Cardiac muscle cell (in vitro differentiated cells and primary cell): ENCODE results near the gene PTCSC3. TPM values are rescaled to one million over a fixed set of nuclear protein-coding genes. Genes with fewer than 3 reads are reported as not detected.

Experiments used
- DNase-seq, 2 donors: peaks; one replicate each; pipeline versions ENCODE4 v3.0.0 to v3.0.0-alpha.2; 2010 to 2017; ENCODE audit warnings: low read depth in 1 of 2, low spot score in 1 of 2
- H3K27ac ChIP-seq: fragments of 200-600 bp; sonication (generic); 2 replicates; pipeline ENCODE4 v1.5.1; 2016
- H3K27me3 ChIP-seq: fragments of 200-600 bp; sonication (generic); 2 replicates; pipeline ENCODE4 v1.6.0; 2016; ENCODE audit warnings: control low read depth
- H3K36me3 ChIP-seq: fragments of 200-600 bp; sonication (generic); 2 replicates; pipeline ENCODE4 v1.5.1; 2016; ENCODE audit warnings: control low read depth
- H3K4me1 ChIP-seq: fragments of 200-600 bp; sonication (generic); 2 replicates; pipeline ENCODE4 v1.8.1; 2017; ENCODE audit warnings: low read depth, mild to moderate bottlenecking, mixed run types
- H3K4me3 ChIP-seq: fragments of 200-600 bp; sonication (generic); 2 replicates; pipeline ENCODE4 v1.5.1; 2016; ENCODE audit warnings: mild to moderate bottlenecking
- H3K9me3 ChIP-seq: fragments of 200-600 bp; sonication (generic); 2 replicates; pipeline ENCODE4 v1.5.1; 2017; ENCODE audit warnings: low read depth, mild to moderate bottlenecking, control low read depth
- CTCF ChIP-seq: IDR thresholded peaks from 2 replicates; pipeline ENCODE4 v1.5.1; 2012; ENCODE audit warnings: low read depth, mild to moderate bottlenecking, low read length
- polyA plus RNA-seq: library from polyadenylated mRNA; unstranded; fragments of >200 nt; fragmentation: Nextera tagmentation; extraction: Ambion mirVana; gene quantifications from 2 replicates; pipeline ENCODE4 v1.2.1, GENCODE V29; 2016
- total RNA-seq: library from RNA; depleted of rRNA; stranded (reverse); fragments of >200 nt; gene quantifications from 2 replicates; pipeline ENCODE4 v1.2.3, GENCODE V29; 2016

The PTCSC3 gene
- total and polyA plus RNA-seq, 2 experiments from 2014 or later = not detected

GRCh38 chr14:36099619-36100018 is 76.9 kb downstream of the PTCSC3 start:
- Histone ChIP-seq H3K9me3 (no peaks in the 10 kb centered on the region), H3K4me3 (no peak overlapping the region), H3K27me3 (peaks cover 12% of the 10 kb centered on the region), H3K27ac (no peak overlapping the region), H3K4me1 (no peaks in the 10 kb centered on the region), H3K36me3 (no peaks in the 10 kb centered on the region)
- no peak for TF ChIP-seq CTCF
- no peak for DNase-seq

- Histone ChIP-seq H3K27me3 (peaks cover 4% of the 10 kb centered on the region), H3K36me3 (no peaks in the 10 kb centered on the region), H3K4me3 (no peak overlapping the region), H3K9me3 (no peaks in the 10 kb centered on the region), H3K27ac (no peak overlapping the region), H3K4me1 (no peaks in the 10 kb centered on the region)
- no peak for TF ChIP-seq CTCF
- no peak for DNase-seq
These were observed 79.2 kb downstream of the PTCSC3 start for GRCh38 chr14:36097356-36097755.

- TF ChIP-seq CTCF = no peak
- H3K4me1 ChIP-seq = no peaks in the 10 kb centered on the region
- no peaks in the 10 kb centered on the region for H3K36me3 ChIP-seq
- no peak overlapping the region for H3K27ac ChIP-seq
- no peak overlapping the region for H3K4me3 ChIP-seq
- no peak for DNase-seq
- H3K27me3 ChIP-seq = no peaks in the 10 kb centered on the region
- no peaks in the 10 kb centered on the region for H3K9me3 ChIP-seq
These were observed 80.4 kb downstream of the PTCSC3 start for GRCh38 chr14:36096090-36096489.

GRCh38 chr14:36094963-36095362 is 81.6 kb downstream of the PTCSC3 start:
- Histone ChIP-seq H3K4me1 (no peaks in the 10 kb centered on the region), H3K27ac (no peak overlapping the region), H3K4me3 (no peak overlapping the region), H3K9me3 (no peaks in the 10 kb centered on the region), H3K27me3 (no peaks in the 10 kb centered on the region), H3K36me3 (no peaks in the 10 kb centered on the region)
- DNase-seq = no peak
- no peak for TF ChIP-seq CTCF

GRCh38 chr14:36091096-36091495 is 85.4 kb downstream of the PTCSC3 start:
- Histone ChIP-seq H3K27ac (no peak overlapping the region), H3K4me3 (no peak overlapping the region), H3K9me3 (no peaks in the 10 kb centered on the region), H3K36me3 (no peaks in the 10 kb centered on the region), H3K4me1 (no peaks in the 10 kb centered on the region), H3K27me3 (no peaks in the 10 kb centered on the region)
- TF ChIP-seq CTCF = no peak
- DNase-seq = peak in 1 of 2 donors; percentile 28

GRCh38 chr14:36087411-36087810 is 89.1 kb downstream of the PTCSC3 start:
- Histone ChIP-seq H3K27ac (no peak overlapping the region), H3K4me3 (no peak overlapping the region), H3K9me3 (no peaks in the 10 kb centered on the region), H3K27me3 (no peaks in the 10 kb centered on the region), H3K4me1 (no peaks in the 10 kb centered on the region), H3K36me3 (no peaks in the 10 kb centered on the region)
- no peak for DNase-seq
- TF ChIP-seq CTCF = no peak
